Measurements from ENCODE around the gene SMURF1. TPM values are rescaled to one million over a fixed set of nuclear protein-coding genes. Genes with fewer than 3 reads are reported as not detected.
"Not testable (repeated sequence)": the region's sequence is repeated elsewhere in the genome, so short reads cannot be mapped to it uniquely, and the experiment has no call there.

Gene SMURF1
- total RNA-seq, 4 donors from 2014 or later, result 26.9 to 74.9 (median 30.2) TPM

DNA sequence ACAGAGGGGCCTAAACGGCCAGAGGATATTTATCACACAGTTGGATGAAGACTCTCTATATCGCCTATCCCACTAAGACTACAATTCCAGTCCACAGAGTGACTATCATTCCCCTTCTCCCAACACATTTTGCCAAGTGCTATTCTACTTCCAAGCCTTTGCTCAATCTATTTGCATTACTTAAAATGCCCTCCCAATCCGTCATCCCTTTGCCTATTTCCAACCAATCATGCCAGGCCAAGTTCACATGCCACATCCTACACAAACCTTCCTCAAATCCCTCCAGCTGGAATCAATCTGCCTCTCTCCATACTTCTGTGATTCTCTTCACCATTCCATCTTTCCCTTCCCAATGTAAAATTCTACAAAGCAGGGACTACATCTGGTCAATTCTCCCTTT, 38.2 kb downstream of the SMURF1 start:
- 66% methylated on average over 3 of the region's 3 CpGs for WGBS
- peaks cover 56% of the 10 kb centered on the region for H3K4me1 ChIP-seq
- no peak overlapping the region for H3K27ac ChIP-seq
- no peak for DNase-seq (ENCODE audit: low spot score in 2 of 2)
- no peaks in the 10 kb centered on the region for H3K27me3 ChIP-seq
- no peak overlapping the region for H3K4me3 ChIP-seq
- H3K36me3 ChIP-seq, result no peaks in the 10 kb centered on the region
- TF ChIP-seq POLR2AphosphoS5 (IDR thresholded peaks at IDR 0.05) (no peak), POLR2A (IDR thresholded peaks at IDR 0.05) (no peak), EP300 (IDR thresholded peaks at IDR 0.05) (no peak)
- TF ChIP-seq, protein P1, sequence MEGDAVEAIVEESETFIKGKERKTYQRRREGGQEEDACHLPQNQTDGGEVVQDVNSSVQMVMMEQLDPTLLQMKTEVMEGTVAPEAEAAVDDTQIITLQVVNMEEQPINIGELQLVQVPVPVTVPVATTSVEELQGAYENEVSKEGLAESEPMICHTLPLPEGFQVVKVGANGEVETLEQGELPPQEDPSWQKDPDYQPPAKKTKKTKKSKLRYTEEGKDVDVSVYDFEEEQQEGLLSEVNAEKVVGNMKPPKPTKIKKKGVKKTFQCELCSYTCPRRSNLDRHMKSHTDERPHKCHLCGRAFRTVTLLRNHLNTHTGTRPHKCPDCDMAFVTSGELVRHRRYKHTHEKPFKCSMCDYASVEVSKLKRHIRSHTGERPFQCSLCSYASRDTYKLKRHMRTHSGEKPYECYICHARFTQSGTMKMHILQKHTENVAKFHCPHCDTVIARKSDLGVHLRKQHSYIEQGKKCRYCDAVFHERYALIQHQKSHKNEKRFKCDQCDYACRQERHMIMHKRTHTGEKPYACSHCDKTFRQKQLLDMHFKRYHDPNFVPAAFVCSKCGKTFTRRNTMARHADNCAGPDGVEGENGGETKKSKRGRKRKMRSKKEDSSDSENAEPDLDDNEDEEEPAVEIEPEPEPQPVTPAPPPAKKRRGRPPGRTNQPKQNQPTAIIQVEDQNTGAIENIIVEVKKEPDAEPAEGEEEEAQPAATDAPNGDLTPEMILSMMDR (IDR thresholded peaks at IDR 0.05), result no peak
- H3K9me3 ChIP-seq, result no peaks in the 10 kb centered on the region

DNA sequence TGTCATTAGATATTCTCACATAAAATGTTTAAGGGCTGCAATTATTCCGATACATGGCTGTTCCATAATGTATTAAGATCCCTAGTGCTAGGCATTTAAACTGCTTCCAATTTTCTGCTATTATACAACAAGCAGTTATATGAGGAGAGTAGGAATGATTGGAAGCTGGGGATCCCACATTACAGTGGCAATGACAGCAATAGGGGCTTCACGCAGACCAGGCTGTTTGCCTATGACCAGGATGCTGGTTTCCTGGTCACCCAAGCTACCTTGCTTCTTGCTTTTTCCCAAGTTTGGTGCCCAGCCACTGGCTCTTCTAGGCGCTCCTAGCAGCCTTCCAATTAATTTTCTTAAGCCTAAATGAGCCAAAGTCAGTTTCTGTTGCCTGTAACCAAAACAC, 39.3 kb downstream of the SMURF1 start:
- H3K9me3 ChIP-seq, result no peaks in the 10 kb centered on the region
- WGBS, result 90% methylated on average over 3 of the region's 3 CpGs
- no peaks in the 10 kb centered on the region for H3K36me3 ChIP-seq
- H3K27me3 ChIP-seq, result no peaks in the 10 kb centered on the region
- no peak for DNase-seq (ENCODE audit: low spot score in 2 of 2)
- TF ChIP-seq POLR2AphosphoS5 (IDR thresholded peaks at IDR 0.05), result no peak
- no peak for TF ChIP-seq EP300 (IDR thresholded peaks at IDR 0.05)
- TF ChIP-seq, protein P1 (IDR thresholded peaks at IDR 0.05), result no peak
- no peak for TF ChIP-seq POLR2A (IDR thresholded peaks at IDR 0.05)
- no peak overlapping the region for H3K27ac ChIP-seq
- peaks cover 47% of the 10 kb centered on the region for H3K4me1 ChIP-seq
- H3K4me3 ChIP-seq, result no peak overlapping the region

DNA sequence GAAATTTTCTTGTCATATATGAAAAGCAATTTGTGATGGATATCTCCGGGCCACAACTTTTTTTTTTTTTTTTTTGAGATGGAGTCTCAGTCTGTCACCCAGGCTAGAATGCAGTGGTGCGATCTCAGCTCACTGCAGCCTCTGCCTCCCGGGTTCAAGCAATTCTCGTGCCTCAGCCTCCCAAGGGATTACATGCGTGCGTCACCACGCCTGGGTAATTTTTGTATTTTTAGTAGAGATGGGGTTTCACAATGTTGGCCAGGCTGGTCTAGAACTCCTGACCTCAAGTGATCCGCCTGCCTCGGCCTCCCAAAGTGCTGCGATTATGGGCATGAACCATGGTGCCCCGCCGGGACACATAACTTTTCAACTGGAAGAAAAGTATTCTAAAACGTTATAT, 40.1 kb downstream of the SMURF1 start:
- not testable (repeated sequence) for DNase-seq (ENCODE audit: low spot score in 2 of 2); H3K27ac ChIP-seq; H3K9me3 ChIP-seq; H3K36me3 ChIP-seq; H3K27me3 ChIP-seq; H3K4me3 ChIP-seq
- peaks cover 47% of the 10 kb centered on the region for H3K4me1 ChIP-seq
- 90% methylated on average over 13 of the region's 13 CpGs for WGBS

DNA sequence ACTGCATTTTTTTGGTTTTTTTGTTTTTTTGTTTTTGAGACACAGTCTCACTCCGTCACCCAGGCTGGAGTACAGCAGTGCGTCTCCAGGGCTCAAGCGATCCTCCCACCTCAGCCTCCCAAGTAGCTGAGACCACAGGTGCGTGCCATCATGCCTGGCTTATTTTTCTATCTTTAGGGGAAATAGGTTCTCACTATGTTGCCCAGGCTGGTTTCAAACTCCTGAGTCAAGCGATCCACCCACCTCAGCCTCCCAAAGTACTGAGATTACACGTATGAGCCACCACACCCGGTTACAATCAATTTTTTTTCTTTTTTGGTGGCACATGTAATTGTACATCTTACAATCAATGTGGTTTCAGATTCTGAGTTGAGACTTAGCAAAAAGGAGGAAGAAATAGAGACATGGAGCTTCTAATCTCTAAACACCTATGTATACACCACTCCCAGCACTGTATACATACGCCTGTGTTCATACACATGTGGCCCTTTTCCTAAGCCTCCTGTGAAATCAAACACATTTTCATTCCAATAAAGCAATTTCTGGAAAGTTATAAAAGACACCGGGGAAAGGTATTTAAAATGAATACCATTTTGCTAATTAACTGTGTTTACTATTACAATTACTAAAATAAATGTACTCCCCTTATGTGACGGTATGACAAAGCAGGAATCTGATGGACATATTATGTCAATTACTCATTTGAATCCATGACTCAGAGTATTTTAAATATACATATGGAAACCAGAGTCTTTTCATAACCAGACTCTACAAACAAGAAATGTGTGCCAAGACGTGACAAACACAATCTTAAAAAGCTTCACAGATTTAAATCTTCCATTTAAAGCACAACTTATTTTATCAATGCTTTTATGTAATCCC, 40.9 kb downstream of the SMURF1 start:
- Histone ChIP-seq H3K27ac (peak overlapping the region; percentile 37), H3K27me3 (no peaks in the 10 kb centered on the region), H3K9me3 (no peaks in the 10 kb centered on the region), H3K4me1 (peaks cover 51% of the 10 kb centered on the region), H3K36me3 (no peaks in the 10 kb centered on the region), H3K4me3 (no peak overlapping the region)
- WGBS, result 68% methylated on average over 11 of the region's 11 CpGs
- TF ChIP-seq, protein P1 (IDR thresholded peaks at IDR 0.05), result no peak
- no peak for TF ChIP-seq EP300 (IDR thresholded peaks at IDR 0.05)
- TF ChIP-seq POLR2AphosphoS5 (IDR thresholded peaks at IDR 0.05), result no peak
- TF ChIP-seq POLR2A (IDR thresholded peaks at IDR 0.05), result no peak
- no peak for DNase-seq (ENCODE audit: low spot score in 2 of 2)

DNA sequence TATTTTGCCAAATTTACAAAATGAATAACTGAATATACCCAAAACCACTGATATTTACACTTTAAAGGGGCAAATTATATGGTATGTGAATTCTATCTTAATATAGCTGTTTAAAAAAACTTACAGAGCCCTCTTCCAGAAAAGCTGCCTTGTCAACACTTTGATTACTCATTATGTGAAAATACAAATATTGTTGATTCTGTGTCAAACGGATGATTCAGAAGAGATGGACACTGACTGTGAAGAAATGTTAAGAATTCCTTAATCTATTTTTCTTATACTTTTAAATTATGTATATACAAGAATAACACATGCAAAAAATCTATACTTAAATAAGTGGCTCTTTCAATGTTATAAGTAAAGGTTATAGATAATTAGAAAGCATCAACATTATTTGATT, 41.5 kb downstream of the SMURF1 start:
- Histone ChIP-seq H3K4me1 (peaks cover 46% of the 10 kb centered on the region), H3K27me3 (no peaks in the 10 kb centered on the region), H3K27ac (peak overlapping the region; percentile 37), H3K4me3 (no peak overlapping the region), H3K9me3 (no peaks in the 10 kb centered on the region), H3K36me3 (no peaks in the 10 kb centered on the region)
- TF ChIP-seq EP300 (IDR thresholded peaks at IDR 0.05) (no peak), POLR2A (IDR thresholded peaks at IDR 0.05) (no peak), POLR2AphosphoS5 (IDR thresholded peaks at IDR 0.05) (no peak)
- TF ChIP-seq, protein P1 (IDR thresholded peaks at IDR 0.05), result no peak
- DNase-seq (ENCODE audit: low spot score in 2 of 2), result no peak
- WGBS, result 68% methylated on average over 1 of the region's 1 CpG

DNA sequence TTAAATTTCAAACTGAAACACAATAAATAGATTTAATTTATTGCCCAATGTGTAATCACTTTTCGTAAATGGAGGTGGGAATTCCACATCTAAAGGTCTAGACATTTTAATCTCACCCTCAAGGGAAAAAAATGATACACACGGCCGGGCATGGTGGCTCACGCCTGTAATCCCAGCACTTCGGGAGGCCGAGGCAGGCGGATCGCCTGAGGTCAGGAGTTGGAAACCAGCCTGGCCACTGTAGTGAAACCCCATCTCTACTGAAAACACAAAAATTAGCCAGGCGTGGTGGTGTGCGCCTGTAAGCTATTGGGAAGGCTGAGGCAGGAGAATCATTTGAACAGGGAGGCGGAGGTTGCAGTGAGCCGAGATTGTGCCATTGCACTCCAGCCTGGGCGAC, 42.4 kb downstream of the SMURF1 start:
- H3K4me3 ChIP-seq; H3K27ac ChIP-seq; H3K36me3 ChIP-seq; H3K27me3 ChIP-seq; H3K9me3 ChIP-seq; DNase-seq (ENCODE audit: low spot score in 2 of 2): not testable (repeated sequence)
- peaks cover 42% of the 10 kb centered on the region for H3K4me1 ChIP-seq
- WGBS, result 85% methylated on average over 13 of the region's 13 CpGs

Measured in suprapubic skin (tissue), 4 donors.